ENCODE measurements around the gene ANKRD33. TPM values are rescaled to one million over a fixed set of nuclear protein-coding genes. Genes with fewer than 3 reads are reported as not detected.

Gene ANKRD33
- total RNA-seq, 1 experiment from 2014 or later = not detected

DNA sequence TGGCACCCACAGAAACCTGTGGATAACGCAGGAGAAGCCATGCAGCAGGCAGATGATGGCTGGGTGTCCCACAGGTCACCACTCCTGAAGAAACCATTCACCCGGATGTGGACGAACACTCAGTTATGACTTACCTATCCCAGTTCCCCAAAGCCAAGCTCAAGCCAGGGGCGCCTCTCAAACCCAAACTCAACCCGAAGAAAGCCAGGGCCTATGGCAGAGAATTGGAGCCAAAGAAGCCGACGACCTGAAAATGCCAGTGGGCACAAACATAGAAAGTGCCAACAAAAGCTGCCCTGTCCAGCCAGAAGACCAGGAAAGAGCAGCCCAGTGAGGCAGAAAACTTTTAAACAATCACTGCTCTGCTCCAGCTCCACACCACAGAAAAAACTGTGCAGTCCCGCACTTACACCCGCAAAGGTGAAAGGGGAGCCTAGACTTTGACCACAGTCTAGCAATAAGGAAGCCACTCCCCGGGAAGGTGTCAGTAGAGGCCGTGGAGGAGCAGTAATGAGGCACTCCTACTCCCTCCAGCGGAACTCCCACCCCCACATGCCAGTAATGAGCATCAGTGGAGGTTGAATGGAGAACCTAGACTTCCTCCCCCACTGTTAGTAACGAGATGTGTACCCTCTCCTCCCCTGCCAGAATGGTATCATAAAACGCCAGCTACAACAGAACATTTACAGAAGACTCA lies 13.4 kb downstream of the ANKRD33 start:
- no TSS peak for BruUV-seq (replicated peaks)
- no peaks in the 10 kb centered on the region for H3K4me1 Mint-ChIP-seq (ENCODE audit: low read depth, unreplicated experiment)
- H3K27me3 Mint-ChIP-seq (ENCODE audit: unreplicated experiment) = peaks cover 14% of the 10 kb centered on the region
- intact Hi-C loops (cut with micrococcal nuclease; ENCODE audit: unreplicated experiment) = no loop called here
- H3K4me3 Mint-ChIP-seq (ENCODE audit: low read depth, unreplicated experiment) = no peak overlapping the region
- no peak for DNase-seq
- CTCF ChIA-PET = interaction anchor here (0.6 to 0.7 kb wide), 2 partner anchors 12 to 92 kb away, joined by 3 read pairs; no protein-coding TSS in a partner anchor
- H3K9me3 Mint-ChIP-seq (ENCODE audit: low read depth, unreplicated experiment) = no peaks in the 10 kb centered on the region
- TF ChIP-seq, protein P1, sequence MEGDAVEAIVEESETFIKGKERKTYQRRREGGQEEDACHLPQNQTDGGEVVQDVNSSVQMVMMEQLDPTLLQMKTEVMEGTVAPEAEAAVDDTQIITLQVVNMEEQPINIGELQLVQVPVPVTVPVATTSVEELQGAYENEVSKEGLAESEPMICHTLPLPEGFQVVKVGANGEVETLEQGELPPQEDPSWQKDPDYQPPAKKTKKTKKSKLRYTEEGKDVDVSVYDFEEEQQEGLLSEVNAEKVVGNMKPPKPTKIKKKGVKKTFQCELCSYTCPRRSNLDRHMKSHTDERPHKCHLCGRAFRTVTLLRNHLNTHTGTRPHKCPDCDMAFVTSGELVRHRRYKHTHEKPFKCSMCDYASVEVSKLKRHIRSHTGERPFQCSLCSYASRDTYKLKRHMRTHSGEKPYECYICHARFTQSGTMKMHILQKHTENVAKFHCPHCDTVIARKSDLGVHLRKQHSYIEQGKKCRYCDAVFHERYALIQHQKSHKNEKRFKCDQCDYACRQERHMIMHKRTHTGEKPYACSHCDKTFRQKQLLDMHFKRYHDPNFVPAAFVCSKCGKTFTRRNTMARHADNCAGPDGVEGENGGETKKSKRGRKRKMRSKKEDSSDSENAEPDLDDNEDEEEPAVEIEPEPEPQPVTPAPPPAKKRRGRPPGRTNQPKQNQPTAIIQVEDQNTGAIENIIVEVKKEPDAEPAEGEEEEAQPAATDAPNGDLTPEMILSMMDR (IDR thresholded peaks at IDR 0.05; ENCODE audit: unreplicated experiment) = no peak
- H3K27ac Mint-ChIP-seq (ENCODE audit: unreplicated experiment) = no peak overlapping the region
- no peaks in the 10 kb centered on the region for H3K36me3 Mint-ChIP-seq (ENCODE audit: insufficient read depth, unreplicated experiment)

DNA sequence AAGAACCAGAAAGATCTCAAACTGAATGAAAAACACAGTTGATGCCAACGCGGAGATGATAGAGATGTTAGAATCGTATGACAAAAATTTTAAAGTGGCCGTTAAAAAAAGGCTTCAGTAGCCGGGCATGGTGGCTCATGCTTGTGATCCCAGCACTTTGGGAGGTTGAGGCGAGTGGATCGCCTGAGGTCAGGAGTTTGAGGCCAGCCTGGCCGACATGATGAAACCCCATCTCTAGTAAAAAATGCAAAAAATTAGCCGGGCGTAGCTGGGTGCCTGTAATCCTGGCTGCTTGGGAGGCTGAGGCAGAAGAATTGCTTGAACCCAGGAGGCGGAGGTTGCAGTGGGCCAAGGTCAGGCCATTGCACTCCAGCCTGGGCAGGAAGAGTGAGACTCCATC lies 14.0 kb downstream of the ANKRD33 start:
- no peak overlapping the region for H3K27ac Mint-ChIP-seq (ENCODE audit: unreplicated experiment)
- CTCF ChIA-PET = interaction anchor here (0.7 kb wide), 2 partner anchors 30 to 91 kb away, joined by 3 read pairs; no protein-coding TSS in a partner anchor
- TF ChIP-seq, protein P1 (IDR thresholded peaks at IDR 0.05; ENCODE audit: unreplicated experiment) = no peak

DNA sequence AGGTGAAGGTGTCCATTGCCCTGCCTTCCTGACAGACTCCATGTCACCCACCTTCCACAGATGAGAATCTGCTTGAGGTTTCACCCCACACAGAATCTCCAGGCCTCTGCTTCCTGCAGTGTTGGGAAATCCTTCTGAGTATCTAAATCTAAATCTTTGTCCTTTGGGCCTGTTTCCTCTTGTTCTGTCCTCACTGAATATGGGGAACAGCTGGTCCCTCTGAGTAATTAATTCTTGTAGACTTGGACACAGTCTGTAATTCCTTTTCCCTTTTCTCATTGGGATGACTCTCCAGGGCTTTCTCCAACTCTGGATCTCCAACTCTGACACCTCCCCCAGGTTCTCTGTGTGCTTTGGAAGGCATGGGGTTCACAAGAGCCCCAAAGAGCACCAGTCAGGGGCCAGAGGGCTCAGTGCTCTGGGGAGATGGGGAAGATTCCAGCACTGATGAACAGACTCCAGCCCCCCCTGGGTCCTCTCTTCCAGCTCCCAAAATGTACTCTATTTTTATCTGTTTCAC lies 17.1 kb downstream of the ANKRD33 start:
- CTCF ChIA-PET = interaction anchor here (1.2 kb wide), 1 partner anchor 10 kb away, joined by 3 read pairs; no protein-coding TSS in a partner anchor
- TF ChIP-seq, protein P1 (IDR thresholded peaks at IDR 0.05; ENCODE audit: unreplicated experiment) = no peak
- no peaks in the 10 kb centered on the region for H3K36me3 Mint-ChIP-seq (ENCODE audit: insufficient read depth, unreplicated experiment)
- H3K27me3 Mint-ChIP-seq (ENCODE audit: unreplicated experiment) = peaks cover 31% of the 10 kb centered on the region
- no peak overlapping the region for H3K4me3 Mint-ChIP-seq (ENCODE audit: low read depth, unreplicated experiment)
- no peaks in the 10 kb centered on the region for H3K4me1 Mint-ChIP-seq (ENCODE audit: low read depth, unreplicated experiment)
- BruUV-seq (replicated peaks) = no TSS peak
- intact Hi-C loops (cut with micrococcal nuclease; ENCODE audit: unreplicated experiment) = no loop called here
- H3K9me3 Mint-ChIP-seq (ENCODE audit: low read depth, unreplicated experiment) = no peaks in the 10 kb centered on the region
- DNase-seq = no peak
- no peak overlapping the region for H3K27ac Mint-ChIP-seq (ENCODE audit: unreplicated experiment)

More for the DNA sequence above, 14.0 kb downstream of the ANKRD33 start:
- Mint-ChIP-seq H3K4me1 (ENCODE audit: low read depth, unreplicated experiment) (no peaks in the 10 kb centered on the region), H3K4me3 (ENCODE audit: low read depth, unreplicated experiment) (no peak overlapping the region), H3K27me3 (ENCODE audit: unreplicated experiment) (peaks cover 14% of the 10 kb centered on the region), H3K36me3 (ENCODE audit: insufficient read depth, unreplicated experiment) (no peaks in the 10 kb centered on the region), H3K9me3 (ENCODE audit: low read depth, unreplicated experiment) (no peaks in the 10 kb centered on the region)
- intact Hi-C loops (cut with micrococcal nuclease; ENCODE audit: unreplicated experiment) = no loop called here
- BruUV-seq (replicated peaks) = no TSS peak
- DNase-seq = no peak

DNA sequence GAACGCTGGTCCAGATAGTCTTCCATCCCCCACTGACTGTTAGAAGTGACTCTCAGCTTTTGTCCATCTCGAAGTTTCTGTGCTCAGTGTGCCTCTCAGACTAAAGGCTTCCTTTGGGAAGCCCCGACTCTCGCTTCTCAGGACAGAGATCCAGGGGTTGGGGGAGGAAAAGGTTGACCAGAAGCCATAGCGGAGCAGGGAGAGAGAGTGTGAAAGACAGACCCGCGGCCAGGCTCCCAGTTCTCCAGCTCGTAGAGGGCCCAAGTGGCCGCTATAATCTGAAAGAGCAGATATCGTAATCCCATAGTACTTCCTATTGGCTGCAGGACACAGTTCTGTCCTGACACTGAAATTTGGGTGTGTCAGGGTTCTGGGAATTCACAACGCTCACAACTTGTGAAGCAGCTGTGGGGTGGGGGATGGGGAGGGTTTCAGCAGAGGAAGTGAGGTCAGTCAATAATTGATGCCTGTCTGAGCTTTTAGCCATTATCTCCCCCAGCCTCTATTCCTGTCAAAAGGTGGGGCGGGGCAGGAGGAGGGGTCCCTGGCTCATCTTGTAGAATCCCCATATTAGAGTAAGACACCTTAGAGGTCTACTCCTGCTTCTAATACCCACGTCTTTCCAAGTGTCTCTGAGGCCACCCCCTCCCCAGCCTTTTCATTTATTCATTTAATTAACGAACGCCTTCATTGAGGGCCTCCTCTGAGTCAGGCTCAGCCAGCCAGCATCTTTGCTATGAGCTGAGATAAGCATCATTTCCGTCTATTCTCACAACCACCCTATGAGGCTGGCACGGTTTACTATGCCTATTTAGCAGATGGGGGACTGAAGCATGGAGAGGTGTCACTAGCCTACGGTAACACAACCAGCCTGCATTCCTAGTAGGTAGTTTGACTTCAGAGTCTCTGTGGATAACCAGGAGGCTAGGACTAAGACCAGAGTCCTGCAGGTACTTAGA lies 17.8 kb downstream of the ANKRD33 start:
- Mint-ChIP-seq H3K27ac (ENCODE audit: unreplicated experiment) (no peak overlapping the region), H3K4me3 (ENCODE audit: low read depth, unreplicated experiment) (no peak overlapping the region), H3K27me3 (ENCODE audit: unreplicated experiment) (peaks cover 38% of the 10 kb centered on the region), H3K4me1 (ENCODE audit: low read depth, unreplicated experiment) (no peaks in the 10 kb centered on the region), H3K36me3 (ENCODE audit: insufficient read depth, unreplicated experiment) (no peaks in the 10 kb centered on the region), H3K9me3 (ENCODE audit: low read depth, unreplicated experiment) (no peaks in the 10 kb centered on the region)
- no TSS peak for BruUV-seq (replicated peaks)
- CTCF ChIA-PET = no interaction called here
- no peak for DNase-seq
- intact Hi-C loops (cut with micrococcal nuclease; ENCODE audit: unreplicated experiment) = no loop called here
- TF ChIP-seq, protein P1 (IDR thresholded peaks at IDR 0.05; ENCODE audit: unreplicated experiment) = no peak
